ENCODE data around the gene ANO10. TPM values are rescaled to one million over a fixed set of nuclear protein-coding genes. Genes with fewer than 3 reads are reported as not detected.

The ANO10 gene
- total RNA-seq, 2 donors from 2014 or later, result 9.6 to 11.3 TPM

GRCh38 chr3:43526956-43527355, 94.9 kb downstream of the ANO10 start:
- Histone ChIP-seq H3K9me3 (peaks cover 0 to 6% of the 10 kb centered on the region in 2 donors), H3K4me1 (no peaks in the 10 kb centered on the region), H3K4me3 (no peak overlapping the region), H3K27ac (no peak overlapping the region), H3K27me3 (no peaks in the 10 kb centered on the region), H3K36me3 (no peaks in the 10 kb centered on the region)
- TF ChIP-seq CTCF (IDR thresholded peaks at IDR 0.05), result no peak
- no peak for DNase-seq (ENCODE audit: low spot score)

- H3K4me3 ChIP-seq, result no peak overlapping the region
- no peak overlapping the region for H3K27ac ChIP-seq
- DNase-seq (ENCODE audit: low spot score), result no peak
- TF ChIP-seq CTCF (IDR thresholded peaks at IDR 0.05), result no peak
- H3K36me3 ChIP-seq, result no peaks in the 10 kb centered on the region
- H3K9me3 ChIP-seq, result peaks cover 0 to 6% of the 10 kb centered on the region in 2 donors
- H3K27me3 ChIP-seq, result no peaks in the 10 kb centered on the region
- H3K4me1 ChIP-seq, result no peaks in the 10 kb centered on the region
Measured at GRCh38 chr3:43525941-43526607, 95.7 kb downstream of the ANO10 start.

- H3K4me3 ChIP-seq, result no peak overlapping the region
- no peak overlapping the region for H3K27ac ChIP-seq
- no peak for DNase-seq (ENCODE audit: low spot score)
- no peak for TF ChIP-seq CTCF (IDR thresholded peaks at IDR 0.05)
- H3K9me3 ChIP-seq, result peaks cover 0 to 7% of the 10 kb centered on the region in 2 donors
- no peaks in the 10 kb centered on the region for H3K27me3 ChIP-seq
- H3K4me1 ChIP-seq, result no peaks in the 10 kb centered on the region
- H3K36me3 ChIP-seq, result no peaks in the 10 kb centered on the region
Measured at GRCh38 chr3:43525386-43525785, 96.4 kb downstream of the ANO10 start.

GRCh38 chr3:43523454-43524053, 98.3 kb downstream of the ANO10 start:
- TF ChIP-seq CTCF (IDR thresholded peaks at IDR 0.05), result no peak
- Histone ChIP-seq H3K36me3 (no peaks in the 10 kb centered on the region), H3K9me3 (peaks cover 0 to 15% of the 10 kb centered on the region in 2 donors), H3K27ac (no peak overlapping the region), H3K4me1 (no peaks in the 10 kb centered on the region), H3K4me3 (no peak overlapping the region), H3K27me3 (no peaks in the 10 kb centered on the region)
- DNase-seq (ENCODE audit: low spot score), result no peak

GRCh38 chr3:43522727-43523362, 99.0 kb downstream of the ANO10 start:
- no peak for TF ChIP-seq CTCF (IDR thresholded peaks at IDR 0.05)
- Histone ChIP-seq H3K9me3 (peaks cover 0 to 19% of the 10 kb centered on the region in 2 donors), H3K27me3 (no peaks in the 10 kb centered on the region), H3K4me1 (no peaks in the 10 kb centered on the region), H3K27ac (no peak overlapping the region), H3K4me3 (no peak overlapping the region), H3K36me3 (no peaks in the 10 kb centered on the region)
- DNase-seq (ENCODE audit: low spot score), result no peak
